Activated CD4-positive, alpha-beta T cell treated with anti-CD3 and anti-CD28 coated beads, Interleukin-2, amount 50 U/mL, for 48 hours (primary cell): ENCODE data around the gene HSPA1A.

ENCODE experiments used
- DNase-seq, 2 experiments: peaks; one replicate each; pipeline ENCODE4 v3.0.0-alpha.2; 2020

The HSPA1A gene

DNA sequence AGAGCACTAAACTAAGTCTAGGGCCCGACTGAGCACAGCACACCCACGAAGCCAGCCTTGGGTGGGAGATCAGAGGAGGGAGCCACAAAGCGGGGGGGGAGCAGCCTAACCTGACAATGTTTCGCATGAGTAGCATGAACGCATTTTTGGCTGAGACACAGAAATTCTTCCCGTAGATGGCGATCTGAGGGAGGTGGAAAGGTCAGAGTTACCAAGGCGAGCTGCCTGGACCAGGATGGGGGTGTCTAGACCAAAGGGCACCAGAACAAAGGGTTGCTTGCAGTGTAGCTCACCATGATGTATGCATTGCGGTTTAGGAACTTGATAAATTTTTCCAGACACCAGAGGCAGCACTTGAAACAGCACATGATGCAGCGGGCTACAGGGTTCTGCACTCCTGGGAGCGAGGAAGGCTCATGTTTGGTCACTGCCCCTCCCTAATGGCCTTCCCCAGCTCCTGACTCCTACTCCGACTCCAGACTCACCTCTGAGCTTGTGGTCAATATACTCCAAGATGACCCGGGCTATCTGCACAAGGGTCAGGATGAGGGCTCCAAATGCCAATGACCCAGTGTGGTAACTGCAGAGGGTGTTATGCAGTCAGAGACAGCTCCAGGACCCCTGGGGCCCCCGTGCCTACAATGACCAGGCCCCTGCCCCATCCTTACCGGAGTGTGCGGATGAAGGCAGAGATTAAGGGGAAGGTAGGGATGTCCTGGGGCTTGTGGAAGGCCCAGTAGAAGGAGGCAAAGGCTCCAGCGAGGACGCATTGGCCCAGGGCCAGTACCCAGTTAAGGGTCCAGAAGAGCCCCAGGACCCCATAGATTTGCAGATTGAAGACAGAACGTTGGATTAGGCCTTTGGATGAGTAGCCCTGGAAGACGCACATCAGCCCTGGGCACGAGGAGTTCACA, 50.1 kb downstream of the HSPA1A start:
- no peak for DNase-seq
